Inflammatory macrophage treated with lipopolysaccharide for 4 hours (primary cell): Measurements from ENCODE around the gene DSN1.

ENCODE experiments used
- DNase-seq: peaks from one replicate; pipeline ENCODE4 v3.0.0-alpha.2; 2020

The DSN1 gene

DNA sequence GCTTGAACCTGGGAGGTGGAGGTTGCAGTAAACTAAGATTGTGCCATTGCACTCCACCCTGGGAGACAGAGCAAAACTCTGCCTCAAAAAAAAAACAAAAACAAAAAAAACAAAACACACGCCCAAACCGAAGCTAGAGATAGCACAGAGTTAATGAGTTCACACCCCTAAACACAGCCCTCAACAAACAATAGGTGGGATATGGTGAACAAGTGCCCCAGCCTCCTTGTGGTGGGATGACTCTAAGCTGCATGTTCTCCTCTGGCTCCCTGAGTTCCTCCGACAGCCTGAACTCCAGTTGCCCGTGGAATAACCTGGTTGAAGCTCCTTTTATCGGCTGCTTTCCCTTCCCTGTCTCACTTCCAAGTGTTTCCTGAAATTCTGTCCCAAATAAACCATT lies 22.1 kb upstream of the DSN1 start:
- no peak for DNase-seq

DNA sequence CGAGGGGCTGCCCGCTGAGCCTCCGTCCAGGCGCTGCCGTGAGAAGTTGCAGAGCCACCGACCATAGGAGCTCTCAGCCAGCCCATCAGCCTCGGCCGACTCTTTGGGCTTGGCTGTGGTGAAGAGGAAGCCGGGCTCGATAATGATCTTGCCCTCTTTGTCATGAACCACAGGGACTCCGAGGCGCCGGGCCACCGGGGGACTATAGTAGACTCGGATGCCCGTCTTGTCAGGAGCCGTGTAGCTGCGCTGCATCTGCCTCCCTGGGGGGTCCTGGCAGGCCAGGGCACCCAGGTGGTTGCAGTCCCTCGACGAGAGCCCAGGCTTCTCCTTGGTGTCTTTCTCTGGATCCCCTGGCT lies 20.5 kb upstream of the DSN1 start:
- DNase-seq, result no peak

DNA sequence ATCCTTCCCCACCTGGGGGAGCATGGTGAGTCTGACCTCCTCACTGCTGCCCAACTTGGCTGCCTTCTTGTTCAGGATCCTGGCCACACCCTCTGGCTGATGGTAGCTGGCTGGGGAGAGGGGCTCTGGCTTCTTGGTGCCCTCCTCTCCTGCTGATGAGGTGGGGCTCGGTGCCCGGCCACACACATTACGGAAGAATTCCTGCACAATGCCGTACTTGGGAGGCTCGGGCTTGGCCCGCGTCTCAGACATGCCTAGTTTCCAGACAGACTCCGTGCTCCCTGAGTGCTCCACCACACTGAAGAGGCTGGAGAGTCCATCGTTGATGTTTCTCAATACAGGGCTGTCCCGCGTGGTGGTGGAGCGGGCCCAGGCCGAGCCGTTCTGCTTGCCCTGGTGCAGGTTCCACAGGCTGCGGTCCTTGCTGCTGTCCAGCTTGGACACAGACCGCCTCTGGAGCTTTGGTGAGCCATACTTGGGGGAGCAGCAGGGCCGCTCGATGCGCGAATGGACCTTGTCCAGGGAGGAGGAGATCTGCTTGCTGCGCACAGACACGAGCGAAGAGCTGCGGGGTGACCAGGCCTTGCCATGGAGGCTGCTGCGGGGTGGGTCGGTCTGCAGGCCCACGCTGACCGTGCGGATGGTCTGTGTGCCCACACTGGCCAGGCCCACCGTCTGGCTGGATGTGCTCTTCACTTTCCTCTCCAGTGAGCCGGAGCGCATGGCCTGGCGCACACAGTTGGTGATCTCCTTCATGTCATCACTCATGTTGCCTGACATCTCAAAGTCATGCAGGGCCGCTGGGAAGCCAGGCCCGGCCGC lies 19.9 kb upstream of the DSN1 start:
- no peak for DNase-seq

DNA sequence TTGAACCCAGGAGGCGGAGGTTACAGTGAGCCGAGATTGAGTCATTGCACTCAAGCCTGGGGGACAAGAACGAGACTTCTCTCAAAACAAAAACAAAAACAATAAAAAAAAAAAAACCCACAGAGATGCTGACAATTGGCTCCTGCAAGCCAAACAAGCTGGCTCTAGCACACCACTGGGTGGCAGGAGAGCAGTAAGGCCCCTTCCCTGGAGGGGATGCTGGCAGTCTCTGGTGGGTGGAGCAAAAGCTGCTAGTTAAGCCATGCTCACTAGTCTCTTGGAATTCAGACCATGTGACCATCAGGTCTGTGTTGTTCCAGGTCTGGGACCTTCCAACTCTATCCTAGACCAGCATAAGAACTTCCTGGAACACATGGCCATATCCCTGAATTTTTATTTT lies 18.9 kb upstream of the DSN1 start:
- DNase-seq, result peak; percentile 17

DNA sequence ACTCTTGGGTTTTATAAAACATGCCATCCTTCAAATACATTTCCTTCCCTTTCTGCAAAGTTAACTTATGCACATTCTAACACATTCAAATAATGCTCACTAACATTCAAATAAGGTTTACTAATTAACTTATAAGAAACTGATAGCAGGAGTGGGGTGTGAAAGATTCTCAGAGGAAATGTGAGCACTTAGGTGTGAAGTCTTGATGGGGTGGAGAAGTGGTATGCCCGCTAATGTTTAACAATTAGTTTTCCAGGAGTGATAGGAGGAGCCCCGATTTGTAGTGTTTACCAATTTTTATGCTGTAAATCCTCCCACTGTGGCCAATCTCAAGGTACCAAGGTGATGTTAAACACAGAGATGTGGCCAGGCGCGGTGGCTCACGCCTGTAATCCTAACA lies 18.3 kb upstream of the DSN1 start:
- DNase-seq, result no peak

DNA sequence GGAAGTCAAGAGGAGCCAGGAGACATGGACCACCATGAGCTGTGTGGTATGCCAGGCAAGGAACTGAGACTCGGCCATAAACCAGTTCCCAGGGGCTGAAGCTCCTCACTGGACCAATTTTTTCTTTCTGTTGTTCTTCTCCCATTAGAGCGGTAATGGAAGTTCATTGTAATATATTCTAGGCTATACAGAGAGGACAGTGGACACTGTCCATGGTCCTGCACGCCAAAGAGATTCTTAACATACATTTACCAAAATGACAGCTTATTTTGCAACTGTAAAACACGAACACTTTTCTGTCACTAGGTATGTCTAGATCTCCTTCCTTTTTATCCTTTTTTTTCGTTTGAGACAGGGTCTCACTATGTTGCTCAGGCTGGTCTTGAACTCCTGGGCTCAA lies 13.1 kb upstream of the DSN1 start:
- DNase-seq, result no peak

DNA sequence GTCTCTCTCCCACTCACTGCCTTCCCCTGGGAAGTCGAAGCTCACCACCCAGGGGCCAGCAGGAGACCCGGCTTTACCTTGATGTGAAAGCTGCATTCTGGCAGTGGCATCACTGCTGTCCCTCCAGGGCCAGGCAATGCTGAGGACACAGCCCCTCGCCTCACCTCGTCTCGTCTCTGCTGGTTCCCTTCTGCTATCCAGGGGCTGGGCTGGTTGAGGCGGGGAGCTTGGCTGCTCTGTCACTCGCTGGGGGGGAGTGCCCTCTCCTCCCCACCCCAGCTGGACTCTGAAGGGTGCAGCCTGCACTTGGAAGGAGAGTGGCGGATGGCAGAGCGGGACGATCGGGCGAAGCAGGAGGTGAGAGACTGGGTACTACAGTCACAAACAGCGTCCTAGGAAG lies 12.7 kb upstream of the DSN1 start:
- DNase-seq, result no peak

DNA sequence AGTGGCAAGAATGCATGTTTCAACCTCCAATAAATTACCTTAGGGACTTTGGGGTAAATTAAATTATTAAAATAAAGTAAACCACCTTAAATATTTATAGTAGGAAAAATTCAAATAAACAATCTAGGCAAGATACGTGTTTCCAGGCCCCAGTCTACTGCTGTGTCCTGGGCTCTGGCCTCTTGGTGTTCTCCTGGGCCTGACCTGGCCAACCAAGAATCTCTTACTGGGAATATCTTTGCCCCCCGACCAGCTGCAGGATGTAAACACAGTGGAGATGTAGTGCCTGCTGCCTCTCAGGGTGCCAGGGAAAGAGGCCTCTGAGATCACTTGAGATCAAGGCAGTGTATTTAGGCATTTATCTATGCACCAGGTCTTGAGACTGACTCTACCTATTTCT lies 11.7 kb upstream of the DSN1 start:
- no peak for DNase-seq

DNA sequence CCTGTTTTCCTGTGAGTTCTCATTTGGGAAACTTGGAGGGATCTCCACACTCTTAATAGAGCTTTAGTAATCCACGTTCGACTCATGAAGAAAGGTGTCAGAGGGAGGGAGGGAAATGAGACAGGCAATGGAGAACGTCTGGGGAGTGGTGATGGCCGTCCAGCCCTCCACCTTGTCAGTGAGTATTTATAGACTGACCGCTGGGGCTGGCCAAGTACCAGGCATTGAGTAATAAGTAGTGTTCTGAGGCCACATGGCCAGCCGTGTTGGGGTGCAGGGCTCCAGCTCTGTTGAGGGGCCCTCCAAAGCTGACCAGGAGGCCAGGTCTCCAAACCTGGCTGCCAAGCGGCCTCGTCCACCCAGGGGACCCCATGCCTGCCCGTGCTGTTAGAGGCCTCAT lies 11.3 kb upstream of the DSN1 start:
- no peak for DNase-seq

DNA sequence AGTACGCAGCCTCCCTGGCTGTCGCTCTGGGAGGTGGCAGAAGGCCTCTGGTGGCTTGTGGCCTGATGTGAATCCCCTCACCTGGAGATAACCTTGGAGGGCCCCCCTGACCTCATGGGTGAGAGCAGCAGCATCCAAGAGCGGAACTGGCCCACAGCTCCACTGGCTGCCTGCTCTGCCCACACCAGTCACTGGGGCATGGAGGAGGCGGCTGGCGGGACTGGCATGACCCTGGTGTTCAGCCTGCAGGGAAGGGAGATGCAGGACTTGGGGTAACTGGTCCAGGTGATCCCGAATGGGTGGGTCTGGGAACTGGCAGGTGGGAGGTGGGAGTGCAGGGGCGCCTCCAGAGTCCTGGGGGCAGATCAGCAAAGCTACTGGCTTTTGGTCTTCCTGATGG lies 10.6 kb upstream of the DSN1 start:
- DNase-seq, result no peak

DNA sequence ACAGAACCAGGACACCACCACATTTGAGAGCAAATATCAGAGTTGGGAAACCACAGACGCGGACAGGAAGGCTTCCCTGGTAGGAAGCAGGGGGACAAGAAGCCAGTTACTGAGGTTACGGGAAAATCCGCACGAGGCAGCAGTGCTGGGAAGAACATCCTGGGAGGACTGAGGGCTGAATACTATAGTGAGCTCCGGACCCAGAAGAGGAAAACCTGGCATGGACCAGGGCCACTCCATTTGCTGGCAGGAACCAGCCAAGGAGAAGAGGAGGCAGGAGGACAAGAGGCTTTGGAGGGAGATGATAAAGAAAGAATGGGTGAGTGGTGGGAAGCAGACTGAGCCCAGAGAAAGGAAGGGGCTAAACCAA lies 6.1 kb upstream of the DSN1 start:
- no peak for DNase-seq

DNA sequence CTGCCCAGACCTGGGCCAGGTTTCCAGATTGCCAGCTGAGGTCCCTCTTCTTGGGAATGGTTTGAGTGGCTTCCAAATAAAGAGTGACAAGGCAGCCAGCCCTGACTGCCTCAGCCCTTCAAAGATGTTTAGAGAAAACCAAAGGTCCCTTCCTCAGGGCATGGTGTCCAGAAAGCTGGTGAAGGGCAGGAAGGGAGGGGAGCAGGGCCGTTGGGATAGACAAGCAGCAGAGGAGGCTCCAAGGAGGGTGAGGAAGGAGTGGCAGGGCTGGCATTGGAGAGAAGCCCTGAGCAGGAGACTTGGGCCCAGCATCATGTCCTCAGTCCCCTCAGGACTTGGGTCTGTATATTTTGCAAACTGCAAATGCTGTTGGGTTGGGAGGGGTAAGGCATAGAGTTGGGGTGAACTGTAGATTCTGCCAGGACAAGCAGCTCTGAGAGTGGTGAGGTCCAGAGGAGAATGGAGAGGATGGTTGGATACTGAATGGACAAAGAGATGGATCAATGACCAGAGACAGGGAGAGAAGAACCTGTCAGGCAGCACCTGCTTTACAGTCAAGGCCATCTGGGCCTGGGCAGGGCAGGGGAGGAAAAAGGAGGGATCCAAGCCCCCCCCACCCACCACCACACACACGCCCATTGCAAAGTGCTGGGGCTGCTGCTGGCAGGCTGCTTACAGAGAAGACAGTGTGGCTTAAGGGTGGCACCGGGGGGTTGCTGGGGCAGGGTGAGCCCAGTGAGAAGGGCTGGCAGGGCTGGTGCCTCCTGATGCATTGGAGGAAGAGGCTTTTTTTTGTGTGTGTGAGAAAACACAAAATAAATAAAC lies 5.5 kb upstream of the DSN1 start:
- no peak for DNase-seq

DNA sequence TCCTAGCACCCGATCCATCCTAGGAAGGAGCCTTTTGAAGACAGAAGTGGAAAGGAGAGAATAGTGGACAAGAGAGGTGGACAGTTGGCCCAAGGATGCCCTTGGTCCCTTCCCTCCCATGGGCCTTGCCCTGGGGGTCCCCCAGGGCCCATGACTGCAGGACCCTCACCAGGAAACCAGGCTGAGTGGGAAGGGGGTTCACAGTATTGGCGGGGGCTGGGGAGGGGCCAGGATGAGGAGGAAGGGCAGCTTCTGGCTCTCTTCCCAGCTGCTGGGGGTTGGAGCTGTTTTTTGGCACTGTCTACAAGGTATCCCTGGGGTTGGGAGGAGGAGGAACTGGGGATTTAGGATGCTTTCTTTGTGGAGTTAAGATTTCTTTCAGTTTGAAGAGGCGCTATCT lies 4.0 kb upstream of the DSN1 start:
- DNase-seq, result no peak

DNA sequence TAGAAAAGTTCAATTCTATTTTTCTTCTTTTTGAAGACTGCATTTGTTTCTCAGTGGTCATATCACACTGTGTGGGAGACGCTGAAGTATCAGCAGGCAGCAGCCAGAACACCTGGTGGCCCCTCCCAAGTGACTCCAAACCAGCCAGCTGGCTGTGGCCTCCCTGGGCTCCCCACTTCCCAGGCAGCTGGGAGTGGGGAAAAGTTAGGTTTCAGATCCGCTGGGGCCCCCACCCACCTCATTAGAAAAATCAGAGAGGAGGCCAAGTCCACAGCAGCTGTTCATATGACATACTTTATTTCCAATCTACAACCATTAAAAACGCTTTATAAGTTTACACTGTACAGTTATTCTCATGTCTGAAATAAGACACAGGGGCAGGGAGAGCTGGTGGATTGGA lies 3.6 kb upstream of the DSN1 start:
- DNase-seq, result no peak

DNA sequence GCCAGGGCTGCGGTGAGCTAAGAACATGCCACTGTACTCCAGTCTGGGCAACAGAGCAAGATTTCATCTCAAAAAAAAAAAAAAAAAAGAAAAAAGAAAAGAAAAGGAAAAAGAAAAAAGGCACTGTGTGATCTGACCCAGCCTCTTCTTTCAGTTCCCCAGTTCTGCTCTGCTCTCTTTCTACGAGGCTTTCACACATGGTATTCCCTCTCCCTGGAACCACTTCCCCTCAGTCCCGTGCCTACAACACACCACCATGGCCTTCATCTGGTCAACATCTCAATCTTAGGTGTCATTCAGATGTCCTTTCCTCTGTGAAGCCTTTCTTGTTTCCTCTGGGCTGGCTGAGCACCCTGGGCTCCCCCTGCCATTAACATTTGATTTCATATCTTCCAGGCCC lies 2.3 kb upstream of the DSN1 start:
- DNase-seq, result peak; percentile 55

DNA sequence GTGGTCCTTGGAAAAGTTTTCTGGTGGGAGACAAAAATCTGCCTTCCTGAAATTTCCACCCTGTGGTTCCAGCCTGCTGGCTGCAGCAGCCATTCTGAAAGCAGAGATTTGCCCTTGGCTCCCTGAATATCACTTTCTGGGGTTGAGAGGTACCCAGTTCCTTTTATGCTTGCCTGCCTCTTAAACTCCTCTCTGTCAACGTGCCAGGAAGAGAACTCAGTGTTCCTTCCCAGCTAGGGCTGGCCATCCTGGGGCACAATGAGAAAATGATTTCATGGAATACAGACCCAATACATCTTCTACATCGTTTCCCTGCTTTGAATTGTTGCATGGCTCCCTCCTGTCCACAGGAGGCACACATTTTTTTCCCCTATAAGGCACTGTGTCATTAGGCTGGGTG lies 1.6 kb upstream of the DSN1 start:
- no peak for DNase-seq

DNA sequence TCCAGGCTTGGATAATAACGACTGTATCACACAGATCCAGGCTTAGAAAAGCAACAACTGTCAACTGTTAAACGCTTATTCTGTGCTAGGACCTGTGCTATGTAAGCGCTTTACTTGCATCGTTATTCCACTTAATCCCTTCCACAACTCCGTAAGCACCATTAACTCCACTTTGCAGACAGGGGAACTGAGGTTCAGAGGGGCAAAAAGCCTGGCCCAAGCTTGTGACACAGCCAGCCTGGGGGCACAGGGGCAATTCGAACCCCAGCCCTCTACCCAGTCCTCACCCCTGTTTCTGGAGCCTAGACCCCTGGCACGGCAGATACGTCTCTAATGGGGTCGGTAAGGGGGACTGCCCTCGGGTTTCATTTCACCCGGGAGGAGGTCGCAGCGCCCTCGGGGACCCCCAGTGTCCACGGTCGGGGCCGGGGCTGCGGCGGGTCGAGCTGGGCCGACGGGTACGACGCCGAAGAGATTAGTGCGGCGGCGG lies 411 bp downstream of the DSN1 start:
- no peak for DNase-seq

DNA sequence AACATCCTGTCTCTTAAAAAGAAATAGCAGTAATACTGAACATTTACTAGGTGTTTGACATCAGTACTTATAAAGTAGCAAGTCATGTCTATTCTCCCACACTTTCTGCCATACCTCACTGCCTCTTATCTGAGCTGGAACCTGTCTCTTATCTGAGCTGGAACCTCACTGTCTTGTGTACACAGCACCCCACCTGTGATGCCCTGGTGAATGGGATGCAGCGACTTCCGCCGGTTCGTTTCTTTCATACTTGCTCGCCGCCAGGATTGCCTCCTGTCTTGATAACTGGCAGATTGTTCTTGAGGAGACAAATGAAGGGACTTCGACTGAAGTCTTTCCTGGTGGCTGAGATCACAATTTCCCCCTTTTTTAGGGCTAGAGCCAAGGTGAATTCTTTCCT lies 2.9 kb downstream of the DSN1 start:
- DNase-seq, result no peak

DNA sequence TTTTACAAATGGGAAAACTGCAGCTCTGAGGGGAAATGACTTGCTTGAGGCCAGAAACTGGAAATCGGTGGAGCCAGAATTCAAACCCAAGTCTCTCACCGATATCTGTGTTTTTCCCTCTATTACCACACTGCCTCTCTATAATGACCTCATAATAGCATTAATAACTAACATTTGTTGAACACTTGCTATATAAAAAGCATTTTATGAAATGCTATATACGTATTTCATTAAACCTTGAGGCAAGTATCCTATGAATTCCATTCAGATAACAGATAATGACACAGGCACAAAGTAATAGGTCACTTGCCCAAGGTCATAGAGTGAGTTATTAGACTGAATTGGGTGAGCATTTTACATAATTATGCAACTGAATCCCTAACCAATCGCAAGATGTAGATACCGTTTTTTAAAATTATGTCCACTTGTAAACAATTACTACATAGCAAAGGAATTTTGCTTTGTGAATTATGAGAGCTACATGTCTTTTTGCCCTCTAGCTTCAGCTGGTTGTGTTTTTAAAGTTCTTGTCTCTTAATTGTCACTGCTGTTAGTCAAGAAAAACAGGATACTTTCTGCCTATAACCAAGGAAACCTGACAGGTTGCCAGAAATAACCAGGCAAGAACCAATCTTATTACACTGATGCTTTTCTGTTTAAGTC lies 4.7 kb downstream of the DSN1 start:
- no peak for DNase-seq

DNA sequence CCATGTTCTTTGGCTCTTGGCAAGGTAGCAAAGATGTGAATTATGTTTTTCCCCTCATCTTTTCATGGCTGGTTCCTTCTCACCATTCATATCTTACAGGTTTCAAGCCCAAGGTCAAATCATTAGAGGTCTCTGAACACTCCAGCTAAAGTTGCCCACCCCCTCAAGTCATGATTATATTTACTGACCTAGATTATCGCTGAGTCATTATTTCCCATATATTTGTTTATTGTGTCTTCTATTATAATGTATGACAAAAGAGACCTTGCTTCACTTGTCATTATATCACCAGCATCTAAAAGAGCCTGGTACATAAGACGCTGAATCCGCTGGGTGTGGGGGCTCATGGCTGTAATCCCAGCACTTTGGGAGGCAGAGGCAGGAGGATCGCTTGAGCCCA lies 12.4 kb downstream of the DSN1 start:
- DNase-seq, result no peak

DNA sequence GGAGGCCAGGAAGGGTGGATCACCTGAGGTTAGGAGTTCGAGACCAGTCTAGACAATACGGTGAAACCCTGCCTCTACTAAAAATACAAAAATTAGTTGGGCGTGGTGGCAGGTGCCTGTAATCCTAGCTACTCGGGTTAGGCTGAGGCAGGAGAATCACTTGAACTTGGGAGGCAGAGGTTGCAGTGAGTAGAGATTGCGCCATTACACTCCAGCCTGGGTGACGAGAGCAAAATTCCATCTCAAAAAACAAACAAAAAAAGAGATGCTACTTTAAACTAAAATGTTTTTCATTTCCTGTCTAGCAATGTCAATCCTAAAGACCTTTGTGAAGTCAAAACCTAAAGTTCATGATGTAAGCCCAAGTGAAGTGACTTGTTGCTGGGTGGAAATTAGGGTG lies 12.9 kb downstream of the DSN1 start:
- no peak for DNase-seq

DNA sequence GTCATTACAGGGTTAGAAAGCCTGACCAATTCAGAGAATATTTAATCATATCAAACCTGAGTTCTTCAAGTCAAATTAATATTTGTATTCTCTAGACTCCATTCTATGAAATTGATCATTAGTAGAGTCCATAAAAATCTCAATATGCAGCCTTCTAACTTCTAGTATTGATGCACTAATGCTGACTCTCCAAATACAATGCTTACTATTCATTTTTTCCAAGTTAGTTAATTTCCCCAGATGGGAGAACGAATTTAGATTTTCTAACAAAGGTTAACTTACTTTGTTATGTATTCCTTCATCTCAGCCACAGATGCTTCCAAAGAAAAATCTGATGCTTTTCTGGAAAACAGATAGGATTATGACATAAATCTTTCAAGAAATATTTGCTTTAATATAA lies 15.3 kb downstream of the DSN1 start:
- DNase-seq, result no peak

DNA sequence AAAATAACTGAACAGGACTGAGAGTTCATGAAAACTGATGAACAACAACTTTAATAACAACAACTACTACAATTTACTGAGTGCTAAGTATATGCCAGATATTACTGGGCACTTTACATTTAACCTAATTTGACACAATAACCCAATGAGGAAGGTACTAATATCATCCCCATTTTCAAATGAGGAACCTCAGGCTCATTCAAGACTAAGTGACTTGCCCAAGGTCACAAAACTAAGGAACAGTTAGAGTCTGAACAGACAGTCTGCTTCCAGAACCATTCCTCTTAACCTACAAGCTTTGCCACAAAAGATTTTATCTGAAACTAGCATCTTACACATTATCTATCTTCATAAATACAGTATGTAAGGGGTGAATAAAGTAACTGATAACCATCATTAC lies 17.1 kb downstream of the DSN1 start:
- DNase-seq, result peak; percentile 54

DNA sequence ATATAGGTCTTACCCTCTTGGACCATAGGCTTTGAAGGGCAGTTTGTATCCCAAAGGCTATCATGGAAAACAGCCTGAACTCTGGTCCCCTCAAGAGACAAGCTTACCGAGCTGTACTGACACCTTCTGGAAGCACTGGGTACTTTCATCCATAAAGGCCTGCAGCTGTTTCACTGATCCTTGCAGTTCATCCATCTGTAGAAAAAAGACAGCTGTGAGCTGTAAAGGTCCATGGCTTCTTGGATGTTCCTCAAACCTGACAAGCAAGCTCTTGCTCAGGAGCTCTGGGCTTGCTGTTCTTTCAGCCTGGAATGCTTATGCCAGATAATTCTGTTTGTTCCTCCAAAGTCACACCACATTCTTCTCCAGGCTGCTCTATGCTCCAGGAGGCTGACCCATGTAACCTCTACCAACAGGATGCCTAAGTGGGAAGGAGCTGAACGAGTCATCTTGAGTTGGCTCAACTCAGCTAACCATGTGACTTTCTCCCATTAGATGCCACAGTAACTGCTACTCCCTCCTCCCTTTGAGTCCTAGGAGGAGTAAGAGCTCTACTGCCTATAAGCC lies 18.8 kb downstream of the DSN1 start:
- DNase-seq, result peak; percentile 61
